Mucosa of descending colon (tissue), 3 donors: Measurements from ENCODE around the gene ENOX1. TPM values are rescaled to one million over a fixed set of nuclear protein-coding genes. Genes with fewer than 3 reads are reported as not detected.

Source experiments
- ATAC-seq: fragments of 200-7000 bp; cut with Tn5 transposase; one replicate; pipeline ENCODE4 v1.9.1; 2020; ENCODE audit warnings: mild to moderate bottlenecking, moderate library complexity
- DNase-seq, 3 donors: peaks; one replicate each; pipeline ENCODE4 v3.0.0-alpha.2; 2020
- H3K36me3 ChIP-seq: fragments of 200-600 bp; one replicate; pipeline ENCODE4 v1.8.0; 2021; ENCODE audit warnings: low read depth, mild to moderate bottlenecking
- H3K4me1 ChIP-seq: fragments of 200-600 bp; one replicate; pipeline ENCODE4 v1.8.0; 2021; ENCODE audit warnings: low read depth, mild to moderate bottlenecking
- H3K4me3 ChIP-seq: fragments of 200-600 bp; one replicate; pipeline ENCODE4 v1.8.0; 2021; ENCODE audit warnings: mild to moderate bottlenecking
- H3K9me3 ChIP-seq: fragments of 200-600 bp; one replicate; pipeline ENCODE4 v1.8.0; 2021; ENCODE audit warnings: mild to moderate bottlenecking
- CTCF ChIP-seq: fragments of 200-600 bp; IDR thresholded peaks from one replicate; pipeline ENCODE4 v1.8.0; 2022; ENCODE audit warnings: antibody characterized with exemption, mild to moderate bottlenecking
- intact Hi-C, 2 donors: fragments of 100-400 bp; cut with DNase I in 1 of 2; cut with micrococcal nuclease in 1 of 2; formaldehyde crosslinking; loops; one replicate each; pipeline versions ENCODE4 v1.11.0 to v1.11.1; 2022; cut with DNase I, micrococcal nuclease
- total RNA-seq, 3 donors: library from RNA; stranded (reverse); fragmentation: NEBNext Ultra II Directional in 2 of 3; extraction: Animal tissue kit (Norgen Biotek cat#: 25700) in 2 of 3; gene quantifications; one replicate each; pipeline versions ENCODE4 v1.2.1 to v1.2.4, GENCODE V29; 2021 to 2023
- donor health status: DM: no; HTN: no; CAD: no; lungs with moderate emphysema.
- donor health status: DM: no; HTN: no; CAD: no.
- donor health status: DM: no; HTN: yes; CAD: no.

Gene ENOX1
- total RNA-seq, 3 donors from 2014 or later: 0.35 to 9.8 (median 1.2) TPM

- no peak for TF ChIP-seq CTCF
Observed at GRCh38 chr13:43363156-43363953, 423.4 kb downstream of the ENOX1 start.

GRCh38 chr13:43362556-43362955, 424.2 kb downstream of the ENOX1 start:
- Histone ChIP-seq H3K4me3 (no peak overlapping the region), H3K36me3 (no peaks in the 10 kb centered on the region), H3K4me1 (no peaks in the 10 kb centered on the region), H3K9me3 (no peaks in the 10 kb centered on the region)
- no peak for TF ChIP-seq CTCF
- DNase-seq (no peak), ATAC-seq (no peak)
- intact Hi-C loops: no loop called here

More at GRCh38 chr13:43363156-43363953, 423.4 kb downstream of the ENOX1 start:
- no peaks in the 10 kb centered on the region for H3K36me3 ChIP-seq
- ATAC-seq (no peak), DNase-seq (no peak)
- intact Hi-C loops: no loop called here
- peaks cover 5% of the 10 kb centered on the region for H3K4me1 ChIP-seq
- no peak overlapping the region for H3K4me3 ChIP-seq
- H3K9me3 ChIP-seq: no peaks in the 10 kb centered on the region

GRCh38 chr13:43360892-43361610, 425.7 kb downstream of the ENOX1 start:
- ATAC-seq: no peak
- no peaks in the 10 kb centered on the region for H3K9me3 ChIP-seq
- DNase-seq: no peak
- no peak for TF ChIP-seq CTCF
- H3K4me3 ChIP-seq: no peak overlapping the region
- intact Hi-C loops: no loop called here
- H3K4me1 ChIP-seq: no peaks in the 10 kb centered on the region
- no peaks in the 10 kb centered on the region for H3K36me3 ChIP-seq

- no peak for DNase-seq
- no peak for ATAC-seq
Observed at GRCh38 chr13:43360171-43360570, 426.6 kb downstream of the ENOX1 start.

GRCh38 chr13:43359536-43359935, 427.2 kb downstream of the ENOX1 start:
- no peaks in the 10 kb centered on the region for H3K9me3 ChIP-seq
- H3K4me1 ChIP-seq: no peaks in the 10 kb centered on the region
- no peak for TF ChIP-seq CTCF
- H3K36me3 ChIP-seq: no peaks in the 10 kb centered on the region
- DNase-seq: no peak
- no peak for ATAC-seq
- intact Hi-C loops: no loop called here
- no peak overlapping the region for H3K4me3 ChIP-seq

More at GRCh38 chr13:43360171-43360570, 426.6 kb downstream of the ENOX1 start:
- Histone ChIP-seq H3K36me3 (no peaks in the 10 kb centered on the region), H3K4me1 (no peaks in the 10 kb centered on the region), H3K9me3 (no peaks in the 10 kb centered on the region), H3K4me3 (no peak overlapping the region)
- TF ChIP-seq CTCF: no peak
- intact Hi-C loops: no loop called here
